IPS DF 6.9 (cell line): ENCODE data around the gene TST.

Experiments used
- DNase-seq: peaks from one replicate; pipeline ENCODE4 v3.0.0-alpha.2; 2013; ENCODE audit warnings: low read depth, low spot score
- H3K27ac ChIP-seq: one replicate; pipeline ENCODE4 v1.5.1; 2013; ENCODE audit warnings: low read length, control low read depth
- H3K27me3 ChIP-seq: 2 replicates; pipeline ENCODE4 v1.6.1; 2013; ENCODE audit warnings: mild to moderate bottlenecking, low read length; ENCODE audit not compliant: control insufficient read depth, insufficient read depth
- H3K36me3 ChIP-seq: 2 replicates; pipeline ENCODE4 v1.6.1; 2013; ENCODE audit warnings: low read length; ENCODE audit not compliant: control insufficient read depth, insufficient read depth
- H3K4me1 ChIP-seq: 2 replicates; pipeline ENCODE4 v1.6.1; 2013; ENCODE audit warnings: low read length; ENCODE audit not compliant: control insufficient read depth, insufficient read depth
- H3K4me3 ChIP-seq: 2 replicates; pipeline ENCODE4 v1.5.1; 2013; ENCODE audit warnings: mild to moderate bottlenecking, low read length
- H3K9me3 ChIP-seq: 2 replicates; pipeline ENCODE4 v1.6.1; 2013; ENCODE audit warnings: low read length, inconsistent platforms; ENCODE audit not compliant: control insufficient read depth, insufficient read depth
- WGBS: extraction: QIAGEN DNeasy Blood & Tissue Kit; methylation state at CpG from one replicate; pipeline ENCODE4 v1.1.7; 2013; ENCODE audit warnings: mixed read lengths, missing lambda C conversion rate; ENCODE audit not compliant: insufficient read length, insufficient coverage; 5-methylcytosine and 5-hydroxymethylcytosine counted together

The TST gene

GRCh38 chr22:37019309-37020191 lies at the start of gene TST, which contains the start of gene MPST:
Gene TST (minus strand): TSS chr22:37019447. CDS start chr22:37018732, 715 bp downstream.
Gene MPST (plus strand): TSS chr22:37019742. CDS start chr22:37019837, 95 bp downstream.
- Histone ChIP-seq H3K27ac (no peak within 1 kb of the TSS), H3K9me3 (no peaks in the 10 kb centered on the region), H3K4me1 (peaks cover 4% of the 10 kb centered on the region; the same call in 1 of the 2 replicates), H3K36me3 (peaks cover 10% of the 10 kb centered on the region), H3K27me3 (no peaks in the 10 kb centered on the region), H3K4me3 (peak within 1 kb of the TSS; percentile 94)
- peak; percentile 37 for DNase-seq
- no CpG with 5 or more reads among the region's 107 CpGs for WGBS

DNA sequence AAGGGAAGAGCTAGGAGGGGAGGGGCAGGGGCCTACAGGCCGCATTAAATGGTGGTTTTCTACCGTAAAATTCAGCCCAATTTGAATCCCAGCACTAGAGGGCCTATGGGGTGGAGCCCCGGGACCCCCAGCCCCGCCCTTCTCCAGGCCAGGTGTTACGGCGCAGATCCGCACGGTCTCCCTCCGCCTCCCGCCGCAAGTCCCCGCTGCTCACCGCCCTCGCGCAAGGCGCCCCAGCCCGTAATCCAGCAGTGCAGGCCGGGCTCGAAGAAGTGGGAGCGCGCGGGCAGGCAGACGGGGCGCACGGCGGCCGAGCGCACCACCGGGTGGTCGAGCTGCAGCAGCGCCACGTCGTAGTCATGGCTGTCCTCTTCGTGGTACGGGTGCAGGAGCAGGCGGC lies 49.6 kb upstream of the TST start:
- no peak overlapping the region for H3K27ac ChIP-seq
- no peaks in the 10 kb centered on the region for H3K4me1 ChIP-seq
- H3K36me3 ChIP-seq = no peaks in the 10 kb centered on the region
- no peaks in the 10 kb centered on the region for H3K9me3 ChIP-seq
- peak overlapping the region; percentile 36; the same call in 1 of the 2 replicates for H3K4me3 ChIP-seq
- no CpG with 5 or more reads among the region's 36 CpGs for WGBS
- peak; percentile 52 for DNase-seq
- H3K27me3 ChIP-seq = peaks cover 16% of the 10 kb centered on the region

DNA sequence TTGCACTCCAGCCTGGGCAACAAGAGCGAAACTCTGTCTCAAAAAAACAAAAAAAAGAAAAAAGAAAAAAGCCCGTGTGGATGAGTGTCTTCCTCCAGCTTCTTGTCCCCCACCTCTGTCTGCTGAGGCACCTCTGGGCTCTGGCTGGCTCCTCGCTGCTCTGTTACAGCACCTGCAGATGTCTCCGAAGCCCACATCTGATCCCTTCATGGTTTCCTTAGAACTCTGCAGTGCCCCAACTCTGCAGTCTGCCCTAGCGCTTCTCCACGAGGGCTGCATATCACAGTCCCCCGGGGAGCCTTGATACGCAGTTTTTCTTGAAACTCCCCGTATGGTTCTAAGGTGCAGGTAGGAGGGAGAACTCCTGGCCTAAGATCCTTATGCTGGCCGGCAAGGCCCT lies 48.2 kb upstream of the TST start:
- H3K4me3 ChIP-seq = no peak overlapping the region
- no CpG with 5 or more reads among the region's 10 CpGs for WGBS
- peaks cover 16% of the 10 kb centered on the region for H3K27me3 ChIP-seq
- DNase-seq = no peak
- peaks cover 4% of the 10 kb centered on the region for H3K4me1 ChIP-seq
- no peak overlapping the region for H3K27ac ChIP-seq
- H3K9me3 ChIP-seq = no peaks in the 10 kb centered on the region
- no peaks in the 10 kb centered on the region for H3K36me3 ChIP-seq

- H3K9me3 ChIP-seq = no peaks in the 10 kb centered on the region
- H3K36me3 ChIP-seq = no peaks in the 10 kb centered on the region; the same call in 1 of the 2 replicates
- H3K27ac ChIP-seq = no peak overlapping the region
- H3K4me1 ChIP-seq = peaks cover 7% of the 10 kb centered on the region
- DNase-seq = no peak
- H3K27me3 ChIP-seq = peaks cover 11% of the 10 kb centered on the region; the same call in 1 of the 2 replicates
- WGBS = no CpG with 5 or more reads among the region's 9 CpGs
- no peak overlapping the region for H3K4me3 ChIP-seq
Measured at GRCh38 chr22:37065961-37066360, 46.7 kb upstream of the TST start.

GRCh38 chr22:37065180-37065579 lies 45.9 kb upstream of the TST start:
- no peaks in the 10 kb centered on the region for H3K9me3 ChIP-seq
- peaks cover 7% of the 10 kb centered on the region for H3K4me1 ChIP-seq
- WGBS = no CpG with 5 or more reads among the region's 3 CpGs
- no peak overlapping the region for H3K27ac ChIP-seq
- H3K27me3 ChIP-seq = peaks cover 9% of the 10 kb centered on the region; the same call in 1 of the 2 replicates
- DNase-seq = no peak
- no peak overlapping the region for H3K4me3 ChIP-seq
- H3K36me3 ChIP-seq = no peaks in the 10 kb centered on the region; the same call in 1 of the 2 replicates

- Histone ChIP-seq H3K9me3 (no peaks in the 10 kb centered on the region), H3K4me3 (no peak overlapping the region), H3K4me1 (peaks cover 7% of the 10 kb centered on the region), H3K27me3 (peaks cover 5% of the 10 kb centered on the region; the same call in 1 of the 2 replicates), H3K27ac (no peak overlapping the region), H3K36me3 (no peaks in the 10 kb centered on the region; the same call in 1 of the 2 replicates)
- WGBS = no CpG with 5 or more reads among the region's 11 CpGs
- DNase-seq = no peak
Measured at GRCh38 chr22:37064553-37064952, 45.3 kb upstream of the TST start.

GRCh38 chr22:37063431-37064420 lies 44.5 kb upstream of the TST start:
- no peak for DNase-seq
- no CpG with 5 or more reads among the region's 28 CpGs for WGBS
- Histone ChIP-seq H3K4me3 (no peak overlapping the region), H3K27me3 (0 out of 2 replicates have a peak, but pooled peaks cover 2% of the 10 kb centered on the region), H3K4me1 (peaks cover 7% of the 10 kb centered on the region), H3K27ac (no peak overlapping the region), H3K9me3 (no peaks in the 10 kb centered on the region), H3K36me3 (no peaks in the 10 kb centered on the region; the same call in 1 of the 2 replicates)

- H3K27ac ChIP-seq = no peak overlapping the region
Measured at GRCh38 chr22:37062702-37063381, 43.6 kb upstream of the TST start.

DNA sequence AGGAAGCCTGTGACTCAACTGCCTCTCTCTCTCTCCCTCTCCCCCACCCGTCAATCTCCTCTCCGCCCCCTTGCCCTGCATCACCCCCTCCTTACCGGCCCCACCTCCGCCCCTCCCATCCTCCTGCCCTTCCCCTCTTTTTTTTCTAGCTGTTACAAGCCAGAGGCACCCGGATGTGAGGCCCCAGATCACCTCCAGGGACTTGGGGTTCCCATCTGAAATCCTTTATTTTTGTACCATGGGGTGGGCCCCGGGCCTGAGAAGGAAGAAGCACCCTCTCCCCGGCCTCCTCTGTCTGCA lies 43.1 kb upstream of the TST start:
- no peak for DNase-seq
- no peak overlapping the region for H3K4me3 ChIP-seq
- no peaks in the 10 kb centered on the region for H3K27me3 ChIP-seq
- H3K27ac ChIP-seq = no peak overlapping the region
- peaks cover 7% of the 10 kb centered on the region for H3K4me1 ChIP-seq
- H3K9me3 ChIP-seq = no peaks in the 10 kb centered on the region
- H3K36me3 ChIP-seq = no peaks in the 10 kb centered on the region; the same call in 1 of the 2 replicates
- no CpG with 5 or more reads among the region's 7 CpGs for WGBS

More at GRCh38 chr22:37062702-37063381, 43.6 kb upstream of the TST start:
- no peaks in the 10 kb centered on the region for H3K27me3 ChIP-seq
- H3K9me3 ChIP-seq = no peaks in the 10 kb centered on the region
- WGBS = no CpG with 5 or more reads among the region's 15 CpGs
- H3K36me3 ChIP-seq = no peaks in the 10 kb centered on the region; the same call in 1 of the 2 replicates
- peaks cover 7% of the 10 kb centered on the region for H3K4me1 ChIP-seq
- DNase-seq = no peak
- H3K4me3 ChIP-seq = no peak overlapping the region
